A172 (cell line): ENCODE measurements around the gene FASTKD2. TPM values are rescaled to one million over a fixed set of nuclear protein-coding genes. Genes with fewer than 3 reads are reported as not detected.
A peak's percentile ranks its signal among the peaks of the same experiment; 100 is the strongest.

ENCODE experiments used
- DNase-seq: peaks from one replicate; pipeline ENCODE4 v3.0.0-alpha.2; 2015; ENCODE audit warnings: low spot score
- total RNA-seq: library from RNA; depleted of rRNA; stranded (reverse); fragments of >200 nt; shearing (Covaris generic); gene quantifications from 2 replicates; pipeline ENCODE4 v1.2.3, GENCODE V29; 2014; rRNA removed

The FASTKD2 gene
- total RNA-seq = 62.4 and 77.4 TPM in 2 replicates

GRCh38 chr2:206765242-206766056 is at the start of gene FASTKD2, which contains the start of gene MDH1B:
Gene FASTKD2, plus strand, starts transcription at chr2:206765606. Its CDS starts 1,088 bp downstream, at chr2:206766694.
Gene MDH1B, minus strand, starts transcription at chr2:206765328. Its CDS starts 57 bp downstream, at chr2:206765271.
- DNase-seq = peak; percentile 93

GRCh38 chr2:206716623-206717022 is 48.8 kb upstream of the FASTKD2 start:
- DNase-seq = no peak

GRCh38 chr2:206718296-206718695 is 47.1 kb upstream of the FASTKD2 start, which contains the start of gene DYTN:
Gene DYTN, minus strand, starts transcription at chr2:206718396. Its CDS starts 117 bp downstream, at chr2:206718279.
- no peak for DNase-seq

GRCh38 chr2:206721256-206721920 is 44.0 kb upstream of the FASTKD2 start:
- DNase-seq = no peak

- no peak for DNase-seq
These were observed 42.1 kb upstream of the FASTKD2 start for GRCh38 chr2:206723288-206723687.

- DNase-seq = no peak
These were observed 38.1 kb upstream of the FASTKD2 start for GRCh38 chr2:206727287-206727686.

GRCh38 chr2:206728277-206729199 is 36.9 kb upstream of the FASTKD2 start:
- DNase-seq = peak; percentile 52

GRCh38 chr2:206733341-206733740 is 32.1 kb upstream of the FASTKD2 start:
- no peak for DNase-seq

- no peak for DNase-seq
These were observed 28.5 kb upstream of the FASTKD2 start for GRCh38 chr2:206736935-206737334.

- DNase-seq = no peak
These were observed 26.1 kb upstream of the FASTKD2 start for GRCh38 chr2:206739271-206739670.

- DNase-seq = no peak
These were observed 24.6 kb upstream of the FASTKD2 start for GRCh38 chr2:206740800-206741199.

- no peak for DNase-seq
These were observed 8.6 kb upstream of the FASTKD2 start for GRCh38 chr2:206756816-206757215.

GRCh38 chr2:206764673-206765241 is 649 bp upstream of the FASTKD2 start:
- DNase-seq = peak; percentile 2

GRCh38 chr2:206766057-206766930 is 888 bp downstream of the FASTKD2 start:
- no peak for DNase-seq

- no peak for DNase-seq
These were observed 9.5 kb downstream of the FASTKD2 start for GRCh38 chr2:206774871-206775270.

- no peak for DNase-seq
These were observed 11.0 kb downstream of the FASTKD2 start for GRCh38 chr2:206776432-206776831.

GRCh38 chr2:206780671-206781070 is 15.3 kb downstream of the FASTKD2 start:
- no peak for DNase-seq

GRCh38 chr2:206783718-206784117 is 18.3 kb downstream of the FASTKD2 start:
- peak; percentile 14 for DNase-seq

GRCh38 chr2:206784559-206785353 is 19.4 kb downstream of the FASTKD2 start:
- DNase-seq = no peak
